Endothelial cell of umbilical vein (primary cell): ENCODE data around the gene TSPAN10. TPM values are rescaled to one million over a fixed set of nuclear protein-coding genes. Genes with fewer than 3 reads are reported as not detected.

Experiments
- BruUV-seq: library from RNA; stranded (reverse); fragments of 400-500 nt; replicated peaks from 2 replicates; lab custom pipeline; 2021; lab: Mats Ljungman, UMichigan
- CTCF ChIA-PET: fragments of 300-600, 350-600 bp; sonication (Branson Sonifier 250); formaldehyde crosslinking; loops from one replicate; lab custom pipeline; 2021; ENCODE audit warnings: antibody characterized with exemption, inconsistent platforms; lab: Charles Lee
- POLR2A ChIA-PET: fragments of 300-600, 350-600 bp; sonication (Branson Sonifier 250); formaldehyde crosslinking; loops from one replicate; lab custom pipeline; 2021; ENCODE audit warnings: antibody characterized with exemption, inconsistent platforms; lab: Charles Lee
- DNase-seq: peaks from one replicate; pipeline ENCODE4 v3.0.0-alpha.2; 2011; ENCODE audit warnings: low read depth, low spot score
- FAIRE-seq: peaks from 2 replicates; lab custom pipeline; 2011; peaks lifted over from hg19 to GRCh38; lab: Jason Lieb, UNC
- H2AFZ ChIP-seq: 2 replicates; pipeline ENCODE4 v1.6.0; 2012; ENCODE audit warnings: low read depth, low read length, control low read depth, inconsistent platforms
- H3K27ac ChIP-seq: 2 replicates; pipeline ENCODE4 v1.5.1; 2011; ENCODE audit warnings: low read depth, mild to moderate bottlenecking, control low read depth, low read length, moderate library complexity; ENCODE audit not compliant: insufficient read depth
- H3K27me3 ChIP-seq, 2 experiments: 2 replicates each; pipeline versions ENCODE4 v1.6.0 to v1.6.1; 2011; ENCODE audit warnings: low read length in 2 of 2, mixed read lengths in 1 of 2; ENCODE audit not compliant: control insufficient read depth in 2 of 2, insufficient read depth in 2 of 2
- H3K36me3 ChIP-seq, 2 experiments: 2 replicates in 1 of 2; 3 replicates in 1 of 2; pipeline ENCODE4 v1.5.1; 2011; ENCODE audit warnings: low read length in 2 of 2, mild to moderate bottlenecking in 1 of 2, moderate library complexity in 1 of 2; ENCODE audit not compliant: control insufficient read depth in 2 of 2, insufficient read depth in 2 of 2; ENCODE audit errors: extremely low read depth in 1 of 2
- H3K4me1 ChIP-seq: 3 replicates; pipeline ENCODE4 v1.5.1; 2011; ENCODE audit warnings: mild to moderate bottlenecking, low read length; ENCODE audit not compliant: control insufficient read depth, insufficient read depth; ENCODE audit errors: extremely low read depth
- H3K4me2 ChIP-seq: 2 replicates; pipeline ENCODE4 v1.6.1; 2011; ENCODE audit warnings: low read length, control low read depth, mixed read lengths; ENCODE audit not compliant: insufficient read depth
- H3K4me3 ChIP-seq, 3 experiments: fragments of 200-600 bp in 1 of 3; sonication (generic), shearing (Covaris generic) in 1 of 3; replicated peaks in 1 of 3; 2 replicates each; pipeline ENCODE4 v1.5.1; 2011 to 2016; ENCODE audit warnings: control low read depth in 3 of 3, low read length in 3 of 3, mild to moderate bottlenecking in 2 of 3, inconsistent platforms in 1 of 3, low read depth in 1 of 3, moderate library complexity in 1 of 3; ENCODE audit not compliant: insufficient read depth in 1 of 3
- H3K79me2 ChIP-seq: 2 replicates; pipeline ENCODE4 v1.6.0; 2012; ENCODE audit warnings: low read length, inconsistent platforms; ENCODE audit not compliant: control insufficient read depth, insufficient read depth
- H3K9ac ChIP-seq: replicated peaks from 2 replicates; pipeline ENCODE3; 2011; ENCODE audit warnings: low read length, control low read depth; ENCODE audit not compliant: insufficient read depth; ENCODE audit errors: extremely low read depth
- H3K9me1 ChIP-seq: replicated peaks from 3 replicates; pipeline ENCODE4 v1.6.0; 2011; ENCODE audit warnings: mild to moderate bottlenecking, low read length; ENCODE audit not compliant: control insufficient read depth, insufficient read depth; ENCODE audit errors: extremely low read depth
- H3K9me3 ChIP-seq: replicated peaks from 2 replicates; pipeline ENCODE4 v1.5.1; 2012; ENCODE audit warnings: low read length, inconsistent platforms; ENCODE audit not compliant: control insufficient read depth, insufficient read depth
- H4K20me1 ChIP-seq: replicated peaks from 2 replicates; pipeline ENCODE3; 2011; ENCODE audit warnings: mild to moderate bottlenecking, low read length; ENCODE audit not compliant: control insufficient read depth, insufficient read depth; ENCODE audit errors: extremely low read depth
- CTCF ChIP-seq, 2 donors: IDR thresholded peaks; 1 replicate in 1 of 2; 2 replicates in 1 of 2; pipeline ENCODE4 v1.5.1; 2011; ENCODE audit warnings: low read length in 2 of 2, mild to moderate bottlenecking in 2 of 2, moderate library complexity in 2 of 2, control low read depth in 1 of 2, inconsistent platforms in 1 of 2, low read depth in 1 of 2; ENCODE audit not compliant: insufficient read depth in 1 of 2; ENCODE audit errors: extremely low read depth in 1 of 2
- EZH2 ChIP-seq: IDR thresholded peaks from 2 replicates; pipeline ENCODE4 v1.6.1; 2012; ENCODE audit warnings: borderline replicate concordance, low read depth, mild to moderate bottlenecking, moderate library complexity, low read length, inconsistent platforms; ENCODE audit not compliant: severe bottlenecking
- FOS ChIP-seq: IDR thresholded peaks from 2 replicates; pipeline ENCODE4 v1.6.1; 2011; ENCODE audit warnings: mild to moderate bottlenecking, low read length, moderate library complexity, borderline replicate concordance; ENCODE audit not compliant: insufficient read depth
- GATA2 ChIP-seq: IDR thresholded peaks from 2 replicates; pipeline ENCODE4 v1.7.0; 2011; ENCODE audit warnings: low read depth, mild to moderate bottlenecking, moderate library complexity, mixed read lengths, low read length; ENCODE audit not compliant: insufficient read length, insufficient read depth
- JUN ChIP-seq: IDR thresholded peaks from 2 replicates; pipeline ENCODE4 v1.6.1; 2011; ENCODE audit warnings: borderline replicate concordance, low read depth; ENCODE audit not compliant: insufficient read length, insufficient read depth
- MAX ChIP-seq: IDR thresholded peaks from 2 replicates; pipeline ENCODE4 v1.6.1; 2011; ENCODE audit not compliant: insufficient read depth, insufficient read length
- MYC ChIP-seq: IDR thresholded peaks from one replicate; pipeline ENCODE4 v1.6.1; 2011; ENCODE audit warnings: mild to moderate bottlenecking, low read depth, low read length
- POLR2A ChIP-seq: IDR thresholded peaks from 2 replicates; pipeline ENCODE4 v1.6.1; 2012; ENCODE audit warnings: low read depth, mild to moderate bottlenecking, control low read depth, low read length
- POLR2AphosphoS5 ChIP-seq: IDR thresholded peaks from 2 replicates; pipeline ENCODE4 v1.6.1; 2012; ENCODE audit warnings: low read depth, mild to moderate bottlenecking, control low read depth, low read length, moderate library complexity; ENCODE audit not compliant: insufficient read depth
- dilution Hi-C: fragments of 300-500 bp; cut with MboI; formaldehyde crosslinking; loops from one replicate; pipeline ENCODE4 v1.15.0; 2019; ENCODE audit warnings: low sequenced_read_pairs; ENCODE audit not compliant: extremely low pct_ligation_motif_present
- intact Hi-C: fragments of 100-400 bp; cut with micrococcal nuclease; formaldehyde crosslinking; loops from one replicate; pipeline ENCODE4 v1.10.0; 2022
- polyA plus RNA-seq, 4 experiments: library from polyadenylated mRNA; depleted of rRNA in 3 of 4; stranded (reverse) in 3 of 4; unstranded in 1 of 4; fragments of >200 nt; gene quantifications; 2 replicates each; pipeline versions ENCODE4 v1.2.1 to v1.2.3, GENCODE V29; 2011 to 2012; ENCODE audit warnings: missing spikeins in 1 of 4
- total RNA-seq: library from RNA; stranded (reverse); gene quantifications from 2 replicates; pipeline ENCODE4 v1.2.3, GENCODE V29; 2021

TSPAN10 gene
- total and polyA plus RNA-seq, 2 donors (not counting 3 experiments of a cell fraction or from before 2014, with no cell fraction given), result 0.91 to 1.1 TPM

DNA sequence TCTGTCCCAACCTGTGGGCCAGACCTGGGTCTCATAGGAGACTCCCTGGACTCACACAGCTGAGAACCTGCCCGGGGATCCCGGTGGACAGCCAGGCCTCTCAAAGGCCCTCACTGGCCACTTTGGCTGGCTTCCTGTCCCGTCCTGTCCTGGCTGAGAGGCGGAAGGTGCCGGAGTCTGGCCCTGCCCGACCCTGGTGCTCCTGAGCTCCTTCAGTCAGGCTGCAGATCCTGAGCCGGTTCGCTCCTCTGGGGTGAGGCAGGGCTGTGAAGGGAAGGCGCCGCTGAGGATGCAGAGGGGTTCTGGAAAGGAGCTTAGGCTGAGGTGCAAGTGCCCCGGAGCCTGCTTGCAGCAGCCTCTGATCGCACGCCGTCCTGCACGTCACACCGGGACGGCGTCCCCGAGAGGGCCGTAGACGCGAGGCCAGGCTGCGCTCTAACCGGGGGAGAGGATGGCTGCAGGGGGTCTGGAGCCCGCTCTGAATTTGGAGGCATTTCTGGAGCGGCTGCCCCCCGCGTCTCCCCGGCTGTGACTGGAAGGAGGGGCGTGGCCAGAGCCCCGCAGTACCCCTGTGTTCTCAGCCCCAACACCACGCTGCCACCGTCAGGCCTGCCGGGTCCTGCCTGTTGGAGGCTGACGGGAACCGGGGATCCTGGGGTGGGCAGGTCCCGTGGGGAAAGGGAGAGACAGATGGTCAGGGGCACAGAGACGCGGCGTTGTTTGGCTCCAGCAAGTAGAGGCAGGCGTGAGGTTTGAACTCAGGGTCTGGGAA lies 51.0 kb downstream of the TSPAN10 start:
- no peaks in the 10 kb centered on the region for H4K20me1 ChIP-seq
- H3K9ac ChIP-seq, result no peak overlapping the region
- ChIA-PET POLR2A (no interaction called here), CTCF (no interaction called here)
- no peak overlapping the region for H3K27ac ChIP-seq
- H3K36me3 ChIP-seq, result peaks cover 15 to 69% of the 10 kb centered on the region in 2 experiments
- no peak overlapping the region for H2AFZ ChIP-seq
- intact Hi-C loops (no loop called here), dilution Hi-C loops (no loop called here)
- DNase-seq (no peak), FAIRE-seq (no peak)
- peaks cover 71% of the 10 kb centered on the region for H3K79me2 ChIP-seq
- H3K4me3 ChIP-seq, result no peak overlapping the region
- peaks cover 13% of the 10 kb centered on the region for H3K4me1 ChIP-seq
- H3K9me1 ChIP-seq, result no peaks in the 10 kb centered on the region
- no peak overlapping the region for H3K4me2 ChIP-seq
- no peaks in the 10 kb centered on the region for H3K9me3 ChIP-seq
- no peaks in the 10 kb centered on the region for H3K27me3 ChIP-seq
- BruUV-seq, result no TSS peak
- TF ChIP-seq FOS (no peak), POLR2A (no peak), CTCF (IDR thresholded peaks at IDR 0.05; ENCODE audit: extremely low read depth in 1 of 2, insufficient read depth in 1 of 2, low read depth in 1 of 2, low read length in 2 of 2) (no peak), JUN (no peak), MAX (no peak), GATA2 (no peak), POLR2AphosphoS5 (no peak), MYC (no peak), EZH2 (no peak)
